HG03280 (cell line): ENCODE measurements around the gene SOX30.

ENCODE experiments used
- ATAC-seq: cut with Tn5 transposase; IDR thresholded peaks from one replicate; pipeline ENCODE4 v1.9.1; 2021; ENCODE audit warnings: mild to moderate bottlenecking, moderate library complexity; ENCODE audit not compliant: unreplicated experiment

The SOX30 gene

DNA sequence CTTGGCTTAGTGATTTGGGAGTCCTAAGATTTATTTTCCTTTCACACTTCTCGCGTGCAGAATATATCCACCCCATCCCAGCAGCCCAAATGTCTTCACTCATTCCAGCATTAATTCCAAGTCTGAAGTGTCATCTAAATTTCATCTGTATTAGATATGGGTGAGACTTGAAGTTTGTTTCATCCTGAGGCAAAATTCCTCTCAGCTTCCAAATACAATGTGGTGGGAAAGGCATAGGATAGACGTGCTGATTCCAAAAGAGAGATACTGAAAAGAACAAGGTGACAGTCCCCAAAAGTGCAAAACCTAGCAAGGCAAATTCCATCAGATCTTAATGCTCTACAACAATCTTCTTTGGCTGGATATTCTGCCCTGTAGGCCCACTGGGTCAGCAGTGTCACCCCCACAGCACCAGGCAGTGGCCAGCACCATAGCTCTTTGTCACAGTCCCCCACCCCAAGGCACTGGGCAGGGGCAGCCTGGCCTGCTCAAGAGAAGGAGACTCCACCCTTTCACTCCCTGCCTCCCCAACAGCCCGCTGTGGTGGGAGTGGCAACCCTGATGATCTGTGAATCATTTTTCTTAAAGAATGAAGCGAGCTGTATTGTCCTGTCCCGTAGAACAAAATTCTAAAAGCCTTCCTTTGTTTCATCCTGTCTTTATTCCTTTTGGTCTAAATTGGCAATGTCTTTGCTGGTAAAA is 74.0 kb downstream of the SOX30 start:
- ATAC-seq, result no peak

DNA sequence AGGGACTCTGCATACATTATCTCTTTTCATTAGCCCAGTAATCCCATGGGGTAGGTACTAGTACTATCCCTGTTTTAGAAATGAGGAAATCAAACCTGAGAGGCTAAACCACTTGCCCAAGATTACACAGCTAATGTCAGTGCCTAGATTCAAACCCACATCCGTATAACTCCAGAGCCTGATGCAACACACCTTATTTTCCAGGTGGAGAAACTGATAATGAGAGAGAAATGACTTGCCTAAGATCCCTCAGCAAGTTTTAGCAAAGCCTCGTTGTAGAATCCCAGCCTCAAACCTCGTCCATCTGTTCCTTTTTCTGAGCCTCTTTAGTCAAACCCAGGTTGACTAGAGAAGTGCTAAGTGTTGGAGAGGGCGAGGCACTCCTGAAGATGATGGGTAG is 75.6 kb downstream of the SOX30 start:
- ATAC-seq, result no peak
